ENCODE results near the gene NETO1. TPM values are rescaled to one million over a fixed set of nuclear protein-coding genes. Genes with fewer than 3 reads are reported as not detected.

The NETO1 gene
- polyA plus RNA-seq, 1 of the 3 experiments (the other 2 are of a cell fraction): not detected

DNA sequence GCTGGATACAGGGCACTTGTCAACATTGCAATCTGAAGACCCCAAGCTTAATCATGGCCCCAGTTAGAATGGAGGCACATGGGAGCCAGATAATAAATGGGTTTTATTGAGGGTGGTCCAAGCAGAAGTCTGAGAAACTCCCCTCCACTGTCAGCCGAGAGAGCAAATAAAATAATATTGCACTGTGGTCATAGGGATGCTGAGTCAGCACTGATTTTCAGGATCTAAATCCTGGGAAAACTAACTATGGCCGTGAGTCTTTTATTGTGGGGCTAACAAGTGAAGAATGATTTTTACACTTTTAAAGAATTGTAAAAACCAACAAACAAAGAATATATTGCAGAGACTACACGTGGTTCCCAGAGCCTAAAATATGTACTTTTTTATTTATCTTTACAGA is 31.1 kb upstream of the NETO1 start:
- Histone ChIP-seq H3K4me3 (ENCODE audit: low read depth in 2 of 2, low read length in 1 of 2) (no peak overlapping the region), H2AFZ (ENCODE audit: low read depth) (no peak overlapping the region), H4K20me1 (ENCODE audit: insufficient read depth) (no peaks in the 10 kb centered on the region), H3K9me2 (no peaks in the 10 kb centered on the region), H3K9me3 (no peaks in the 10 kb centered on the region), H3F3A (replicated peaks; ENCODE audit: insufficient read depth) (no peaks in the 10 kb centered on the region), H3K9ac (no peak overlapping the region), H3K4me2 (no peak overlapping the region), H3K27me3 (ENCODE audit: insufficient read depth) (no peaks in the 10 kb centered on the region), H3K36me3 (replicated peaks in 1 of 2; ENCODE audit: control insufficient read depth in 1 of 2, insufficient read depth in 2 of 2, low read length in 1 of 2) (no peaks in the 10 kb centered on the region), H3K79me2 (ENCODE audit: insufficient read depth) (no peaks in the 10 kb centered on the region), H3K27ac (ENCODE audit: low read depth in 2 of 2, low read length in 1 of 2) (no peak overlapping the region), H3K4me1 (ENCODE audit: control insufficient read depth in 1 of 2, insufficient read depth in 2 of 2, low read depth in 1 of 2, low read length in 1 of 2) (no peaks in the 10 kb centered on the region)
- ChIA-PET CTCF (no interaction called here), POLR2A (no interaction called here)
- DNase-seq: no peak
- 0% methylated on average over 3 of the region's 3 CpGs for WGBS (ENCODE audit: low lambda C conversion rate)
- TF ChIP-seq, protein P1, sequence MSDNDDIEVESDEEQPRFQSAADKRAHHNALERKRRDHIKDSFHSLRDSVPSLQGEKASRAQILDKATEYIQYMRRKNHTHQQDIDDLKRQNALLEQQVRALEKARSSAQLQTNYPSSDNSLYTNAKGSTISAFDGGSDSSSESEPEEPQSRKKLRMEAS (IDR thresholded peaks at IDR 0.05; ENCODE audit: low read depth): no peak
- TF ChIP-seq TAF1 (IDR thresholded peaks at IDR 0.05; ENCODE audit: borderline replicate concordance, low read depth, low read length) (no peak), YY1 (IDR thresholded peaks at IDR 0.05; ENCODE audit: low read depth) (no peak), TEAD4 (IDR thresholded peaks at IDR 0.05; ENCODE audit: borderline replicate concordance, insufficient read depth) (no peak), EP300 (IDR thresholded peaks at IDR 0.05; ENCODE audit: borderline replicate concordance in 1 of 2, low read depth in 1 of 2, low read length in 1 of 2) (no peak), SMC3 (IDR thresholded peaks at IDR 0.05; ENCODE audit: low read depth, low read length) (no peak), ZBTB33 (IDR thresholded peaks at IDR 0.05; ENCODE audit: borderline replicate concordance, low read depth) (no peak), FOXM1 (IDR thresholded peaks at IDR 0.05; ENCODE audit: low read depth) (no peak), RCOR1 (IDR thresholded peaks at IDR 0.05; ENCODE audit: low read length) (no peak), MXI1 (IDR thresholded peaks at IDR 0.05; ENCODE audit: low read depth, low read length) (no peak), NFIC (IDR thresholded peaks at IDR 0.05; ENCODE audit: borderline replicate concordance) (no peak), TCF12 (IDR thresholded peaks at IDR 0.05) (no peak), RFX5 (IDR thresholded peaks at IDR 0.05; ENCODE audit: low read length) (no peak), RXRA (IDR thresholded peaks at IDR 0.05; ENCODE audit: borderline replicate concordance, low read depth) (no peak), FOXJ3 (CRISPR knock-in tag; IDR thresholded peaks at IDR 0.05) (no peak), GATA2 (CRISPR knock-in tag; IDR thresholded peaks at IDR 0.05) (no peak), PBX3 (IDR thresholded peaks at IDR 0.05) (no peak), SIN3A (IDR thresholded peaks at IDR 0.05; ENCODE audit: borderline replicate concordance, low read depth, low read length) (no peak), ELF1 (IDR thresholded peaks at IDR 0.05) (no peak)
- TF ChIP-seq, protein P2, sequence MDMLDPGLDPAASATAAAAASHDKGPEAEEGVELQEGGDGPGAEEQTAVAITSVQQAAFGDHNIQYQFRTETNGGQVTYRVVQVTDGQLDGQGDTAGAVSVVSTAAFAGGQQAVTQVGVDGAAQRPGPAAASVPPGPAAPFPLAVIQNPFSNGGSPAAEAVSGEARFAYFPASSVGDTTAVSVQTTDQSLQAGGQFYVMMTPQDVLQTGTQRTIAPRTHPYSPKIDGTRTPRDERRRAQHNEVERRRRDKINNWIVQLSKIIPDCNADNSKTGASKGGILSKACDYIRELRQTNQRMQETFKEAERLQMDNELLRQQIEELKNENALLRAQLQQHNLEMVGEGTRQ (IDR thresholded peaks at IDR 0.05; ENCODE audit: borderline replicate concordance, low read depth, low read length): no peak
